G401.6 (cell line): Measurements from ENCODE around the gene DUSP21.
"Not testable (repeated sequence)": the region's sequence is repeated elsewhere in the genome, so short reads cannot be mapped to it uniquely, and the experiment has no call there.

ENCODE experiments used
- FAIRE-seq: peaks from 2 replicates; lab custom pipeline; 2012; peaks lifted over from hg19 to GRCh38; lab: Jason Lieb, UNC

DUSP21 gene

GRCh38 chrX:44843753-44844152, at the start of gene DUSP21:
Gene DUSP21 (plus strand): TSS chrX:44844021. CDS start chrX:44844133, 112 bp downstream.
- FAIRE-seq = no peak

GRCh38 chrX:44795945-44796450, 47.8 kb upstream of the DUSP21 start:
- no peak for FAIRE-seq

- no peak for FAIRE-seq
These were observed 41.2 kb upstream of the DUSP21 start for GRCh38 chrX:44802613-44803012.

GRCh38 chrX:44815681-44816080, 28.1 kb upstream of the DUSP21 start:
- no peak for FAIRE-seq

GRCh38 chrX:44816367-44816766, 27.5 kb upstream of the DUSP21 start:
- no peak for FAIRE-seq

GRCh38 chrX:44817029-44817428, 26.8 kb upstream of the DUSP21 start:
- FAIRE-seq = no peak

GRCh38 chrX:44822601-44823000, 21.2 kb upstream of the DUSP21 start:
- FAIRE-seq = no peak

- not testable (repeated sequence) for FAIRE-seq
These were observed 20.6 kb upstream of the DUSP21 start for GRCh38 chrX:44823193-44823592.

- no peak for FAIRE-seq
These were observed 15.7 kb upstream of the DUSP21 start for GRCh38 chrX:44828008-44828605.

GRCh38 chrX:44829832-44830231, 14.0 kb upstream of the DUSP21 start:
- no peak for FAIRE-seq

GRCh38 chrX:44842550-44843317, 1.1 kb upstream of the DUSP21 start:
- FAIRE-seq = no peak

- FAIRE-seq = no peak
These were observed 511 bp upstream of the DUSP21 start for GRCh38 chrX:44843318-44843702.

GRCh38 chrX:44844204-44844603, 383 bp downstream of the DUSP21 start:
- FAIRE-seq = no peak

- FAIRE-seq = not testable (repeated sequence)
These were observed 7.1 kb downstream of the DUSP21 start for GRCh38 chrX:44850891-44851290.

GRCh38 chrX:44871114-44871645, 27.4 kb downstream of the DUSP21 start:
- no peak for FAIRE-seq

GRCh38 chrX:44871931-44872820, 28.4 kb downstream of the DUSP21 start:
- no peak for FAIRE-seq

- peak; percentile 80 for FAIRE-seq
These were observed 29.1 kb downstream of the DUSP21 start, which contains the start of gene KDM6A for GRCh38 chrX:44872821-44873414. Gene KDM6A (plus strand): TSS chrX:44873188. CDS start chrX:44873552, 364 bp downstream.

- FAIRE-seq = no peak
These were observed 29.8 kb downstream of the DUSP21 start for GRCh38 chrX:44873415-44874276.

GRCh38 chrX:44874420-44875184, 30.8 kb downstream of the DUSP21 start:
- FAIRE-seq = peak; percentile 21

GRCh38 chrX:44875185-44875489, 31.3 kb downstream of the DUSP21 start:
- FAIRE-seq = no peak
